Measurements from ENCODE around the gene BAHD1. TPM values are rescaled to one million over a fixed set of nuclear protein-coding genes. Genes with fewer than 3 reads are reported as not detected.

Gene BAHD1
- total and polyA plus RNA-seq, 2 donors (not counting 3 experiments of a cell fraction or from before 2014, with no cell fraction given) = 6.3 to 19.1 TPM

- no peak for DNase-seq (ENCODE audit: low read depth, low spot score)
- Histone ChIP-seq H2AFZ (ENCODE audit: low read depth, low read length) (no peak overlapping the region), H3K27me3 (ENCODE audit: control insufficient read depth in 2 of 2, insufficient read depth in 2 of 2, low read length in 2 of 2) (no peaks in the 10 kb centered on the region), H3K36me3 (ENCODE audit: control insufficient read depth in 2 of 2, extremely low read depth in 1 of 2, insufficient read depth in 2 of 2, low read length in 2 of 2) (peaks cover 12 to 25% of the 10 kb centered on the region in 2 experiments), H4K20me1 (replicated peaks; ENCODE audit: control insufficient read depth, extremely low read depth, insufficient read depth, low read length) (no peaks in the 10 kb centered on the region), H3K4me2 (ENCODE audit: insufficient read depth, low read length) (no peak overlapping the region), H3K9ac (replicated peaks; ENCODE audit: extremely low read depth, insufficient read depth, low read length) (no peak overlapping the region), H3K9me3 (replicated peaks; ENCODE audit: control insufficient read depth, insufficient read depth, low read length) (no peaks in the 10 kb centered on the region), H3K4me1 (ENCODE audit: control insufficient read depth, extremely low read depth, insufficient read depth, low read length) (no peaks in the 10 kb centered on the region), H3K4me3 (replicated peaks in 1 of 3; ENCODE audit: insufficient read depth in 1 of 3, low read depth in 1 of 3, low read length in 3 of 3) (no peak overlapping the region), H3K27ac (ENCODE audit: insufficient read depth, low read depth, low read length) (no peak overlapping the region), H3K79me2 (ENCODE audit: control insufficient read depth, insufficient read depth, low read length) (no peaks in the 10 kb centered on the region), H3K9me1 (replicated peaks; ENCODE audit: control insufficient read depth, extremely low read depth, insufficient read depth, low read length) (no peaks in the 10 kb centered on the region)
- no peak for FAIRE-seq
- CTCF ChIA-PET = interaction anchor here (1.5 to 1.7 kb wide), 2 partner anchors 53 to 74 kb away, joined by 3 to 5 read pairs; no protein-coding TSS in a partner anchor
- intact Hi-C loops (cut with micrococcal nuclease) = no loop called here
- dilution Hi-C loops (cut with MboI; ENCODE audit: extremely low pct_ligation_motif_present, low sequenced_read_pairs) = no loop called here
- POLR2A ChIA-PET = no interaction called here
- no TSS peak for BruUV-seq (replicated peaks)
- no peak for TF ChIP-seq MYC (IDR thresholded peaks at IDR 0.05; ENCODE audit: low read depth, low read length)
- no peak for TF ChIP-seq POLR2AphosphoS5 (IDR thresholded peaks at IDR 0.05; ENCODE audit: insufficient read depth, low read depth, low read length)
- TF ChIP-seq POLR2A (IDR thresholded peaks at IDR 0.05; ENCODE audit: low read depth, low read length) = no peak
- TF ChIP-seq EZH2 (IDR thresholded peaks at IDR 0.05; ENCODE audit: borderline replicate concordance, low read depth, low read length, severe bottlenecking) = no peak
- TF ChIP-seq FOS (IDR thresholded peaks at IDR 0.05; ENCODE audit: borderline replicate concordance, insufficient read depth, low read length) = no peak
- TF ChIP-seq JUN (IDR thresholded peaks at IDR 0.05; ENCODE audit: borderline replicate concordance, insufficient read depth, insufficient read length, low read depth) = no peak
- TF ChIP-seq MAX (IDR thresholded peaks at IDR 0.05; ENCODE audit: insufficient read depth, insufficient read length) = no peak
- no peak for TF ChIP-seq GATA2 (IDR thresholded peaks at IDR 0.05; ENCODE audit: insufficient read depth, insufficient read length, low read depth, low read length)
- TF ChIP-seq CTCF (IDR thresholded peaks at IDR 0.05; ENCODE audit: extremely low read depth in 1 of 2, insufficient read depth in 1 of 2, low read depth in 1 of 2, low read length in 2 of 2) = no peak
These were observed 22.6 kb upstream of the BAHD1 start for GRCh38 chr15:40418126-40418525.
